ENCODE measurements around the gene AFG1L.
"Not testable (repeated sequence)": the region's sequence is repeated elsewhere in the genome, so short reads cannot be mapped to it uniquely, and the experiment has no call there.

Gene AFG1L

DNA sequence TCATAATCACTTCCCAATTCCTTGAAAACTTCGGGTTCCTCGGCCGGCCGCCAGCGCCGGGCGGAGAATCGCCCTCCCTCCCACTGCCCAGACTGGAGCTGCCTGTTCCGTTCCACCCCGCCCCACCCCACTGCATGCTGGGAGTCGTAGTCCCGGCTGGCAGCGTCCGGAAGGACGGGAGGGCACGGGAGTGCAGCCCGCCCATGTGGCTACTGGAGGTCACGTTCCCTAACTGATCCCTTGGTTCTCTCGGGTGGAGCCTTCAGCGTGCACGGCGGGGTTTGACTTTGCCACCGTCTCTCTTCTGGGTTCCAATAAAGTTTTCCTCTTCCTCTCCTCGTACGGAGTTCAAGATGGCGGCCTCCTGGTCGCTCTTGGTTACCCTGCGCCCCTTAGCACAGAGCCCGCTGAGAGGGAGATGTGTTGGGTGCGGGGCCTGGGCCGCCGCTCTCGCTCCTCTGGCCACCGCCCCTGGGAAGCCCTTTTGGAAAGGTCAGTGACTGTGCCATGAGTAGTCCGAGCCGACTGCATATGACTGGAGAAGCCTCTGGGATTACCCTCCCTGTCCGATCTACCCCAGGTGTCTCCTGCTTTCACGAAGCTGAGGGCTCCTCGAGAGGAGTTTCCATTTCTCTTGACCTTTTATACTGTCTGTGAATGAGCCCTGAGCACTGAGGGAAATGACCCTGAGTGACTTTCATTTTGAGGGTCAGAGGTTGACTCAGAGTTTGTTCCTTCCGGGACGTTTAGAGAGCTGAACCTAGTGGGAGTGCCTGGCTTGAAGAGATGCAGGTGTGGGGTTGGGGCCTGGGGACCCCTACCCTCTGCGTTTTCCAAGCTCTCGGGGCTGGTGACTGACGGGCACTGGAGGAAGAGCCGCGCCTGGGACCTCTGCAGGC, at the start of gene AFG1L:
Gene AFG1L, plus strand, starts transcription at position 328 of the 899 bp plus-strand sequence. Its CDS starts 26 bp downstream, at position 354.
- DNase-seq, result peak; percentile 69 to 76 (median 74)

DNA sequence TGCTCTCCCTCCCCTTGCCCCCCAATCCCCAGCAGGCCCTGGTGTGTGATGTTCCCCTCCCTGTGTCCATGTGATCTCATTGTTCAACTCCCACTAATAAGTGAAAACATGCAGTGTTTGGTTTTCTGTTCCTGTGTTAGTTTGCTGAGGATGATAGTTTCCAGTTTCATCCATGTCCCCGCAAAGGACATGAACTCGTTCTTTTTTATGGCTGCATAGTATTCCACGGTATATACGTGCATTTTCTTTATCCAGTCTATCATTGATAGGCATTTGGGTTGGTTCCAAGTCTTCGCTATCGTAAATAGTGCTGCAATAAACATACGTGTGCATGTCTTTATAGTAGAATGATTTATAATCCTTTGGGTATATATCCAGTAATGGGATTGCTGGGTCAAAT, 49.8 kb upstream of the AFG1L start:
- DNase-seq, result not testable (repeated sequence)

DNA sequence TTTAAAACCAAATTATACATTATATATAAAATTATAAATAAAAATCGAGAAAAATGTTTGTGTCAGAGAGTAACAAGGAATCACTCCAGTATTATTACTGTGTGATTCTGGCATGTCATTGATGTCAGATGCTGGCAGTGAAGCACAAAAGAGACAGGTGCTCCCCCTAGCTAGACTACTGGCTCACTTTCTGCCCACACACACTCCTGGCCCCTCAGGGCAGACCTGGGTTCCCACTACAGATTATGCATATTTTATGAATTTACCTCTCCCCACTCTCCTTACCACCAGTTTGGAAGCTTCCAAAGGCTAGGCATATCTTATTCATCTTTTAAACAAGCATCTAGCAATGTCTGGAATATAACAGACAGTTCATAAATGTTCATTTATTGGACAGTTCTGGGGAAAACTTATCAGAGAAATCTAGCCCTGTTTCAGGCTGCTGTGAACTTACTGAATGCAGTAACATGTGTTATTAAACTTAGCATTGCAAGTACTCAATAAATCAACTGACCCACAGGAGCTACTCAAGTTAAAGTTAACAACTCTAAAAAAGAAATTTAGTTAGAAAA, 46.8 kb upstream of the AFG1L start:
- DNase-seq, result no peak

DNA sequence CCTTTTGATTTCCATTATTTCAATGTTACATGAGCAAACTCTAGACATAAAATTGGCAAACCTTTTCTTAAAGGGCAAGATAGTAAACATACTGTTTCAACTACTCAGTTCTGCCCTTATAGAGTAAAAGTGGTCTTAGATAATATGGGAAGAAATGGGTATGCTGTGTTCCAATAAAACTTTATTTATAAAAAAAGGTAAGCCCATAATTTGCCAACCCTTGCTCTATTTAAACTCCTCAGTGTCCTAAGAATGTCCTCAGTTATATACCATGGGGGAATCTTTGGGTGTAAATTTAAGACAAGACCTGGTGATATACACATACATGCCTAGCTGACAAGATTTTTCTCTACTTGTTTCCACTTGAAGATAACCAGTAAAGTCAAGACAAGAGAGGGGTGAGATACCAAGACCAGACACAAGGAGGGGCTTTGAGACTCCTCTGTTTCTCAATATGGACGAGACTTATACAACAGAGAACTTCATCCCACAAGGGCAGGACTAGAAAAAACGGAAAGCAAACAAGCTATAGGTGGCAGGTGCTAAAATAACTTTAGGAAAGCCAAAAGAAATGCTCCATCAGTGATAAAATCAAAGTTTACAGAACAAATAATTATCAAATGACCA, 44.5 kb upstream of the AFG1L start:
- no peak for DNase-seq

DNA sequence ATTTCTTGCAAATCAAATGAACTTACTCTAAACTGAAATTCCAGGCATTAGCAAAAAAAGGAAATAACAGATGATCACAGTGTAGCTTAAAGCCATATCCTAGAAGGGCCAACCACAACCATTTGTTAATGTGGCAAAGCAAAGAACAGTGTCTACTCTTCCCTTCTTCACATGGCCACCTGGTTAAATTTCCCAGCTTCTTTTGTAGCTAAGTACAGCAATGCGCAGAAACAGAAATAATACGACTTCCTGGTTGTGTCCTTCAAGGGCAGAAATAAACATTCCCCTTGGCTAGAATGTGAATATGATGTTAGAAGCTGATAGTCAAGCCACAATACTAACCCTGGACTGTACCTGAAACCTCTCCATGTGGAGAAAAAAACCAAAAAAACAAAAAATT, 43.6 kb upstream of the AFG1L start:
- no peak for DNase-seq

DNA sequence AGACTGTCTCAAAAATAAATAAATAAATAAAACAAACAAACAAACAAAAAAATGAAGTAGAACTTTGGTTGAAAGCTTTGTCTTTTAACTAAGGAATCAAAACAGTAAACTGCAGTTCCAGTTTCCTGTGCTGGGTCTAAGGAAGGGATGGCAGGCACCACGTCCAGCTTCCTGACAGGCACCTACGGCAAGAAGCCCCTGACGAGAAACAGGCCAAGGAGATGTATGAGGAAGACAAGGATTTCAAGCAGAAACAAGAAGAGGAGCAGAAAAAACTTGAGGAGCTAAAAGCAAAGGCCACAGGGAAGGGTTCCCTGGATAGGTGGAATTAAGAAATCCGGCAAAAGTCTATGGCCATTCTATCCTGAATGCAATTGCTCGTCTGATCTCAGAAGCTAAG, 42.8 kb upstream of the AFG1L start:
- DNase-seq, result no peak

DNA sequence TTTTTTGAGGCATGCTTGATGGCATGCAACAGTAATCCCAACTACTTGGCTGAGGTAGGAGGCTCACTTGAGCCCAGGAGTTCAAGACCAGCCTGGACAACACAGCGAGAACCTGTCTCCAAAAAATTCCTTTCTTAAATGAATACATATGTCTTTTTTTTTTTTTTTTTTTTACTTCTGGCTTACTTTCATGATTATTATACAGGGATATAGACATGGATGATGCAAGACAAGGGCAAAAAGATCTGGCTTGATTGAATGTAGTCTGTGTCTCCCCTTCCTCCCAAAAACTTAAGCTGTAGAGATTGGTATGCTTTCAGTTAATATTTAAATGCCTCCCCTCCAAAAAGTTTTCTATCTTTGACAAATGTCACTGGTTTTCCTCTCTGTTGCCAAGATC, 41.6 kb upstream of the AFG1L start:
- no peak for DNase-seq

DNA sequence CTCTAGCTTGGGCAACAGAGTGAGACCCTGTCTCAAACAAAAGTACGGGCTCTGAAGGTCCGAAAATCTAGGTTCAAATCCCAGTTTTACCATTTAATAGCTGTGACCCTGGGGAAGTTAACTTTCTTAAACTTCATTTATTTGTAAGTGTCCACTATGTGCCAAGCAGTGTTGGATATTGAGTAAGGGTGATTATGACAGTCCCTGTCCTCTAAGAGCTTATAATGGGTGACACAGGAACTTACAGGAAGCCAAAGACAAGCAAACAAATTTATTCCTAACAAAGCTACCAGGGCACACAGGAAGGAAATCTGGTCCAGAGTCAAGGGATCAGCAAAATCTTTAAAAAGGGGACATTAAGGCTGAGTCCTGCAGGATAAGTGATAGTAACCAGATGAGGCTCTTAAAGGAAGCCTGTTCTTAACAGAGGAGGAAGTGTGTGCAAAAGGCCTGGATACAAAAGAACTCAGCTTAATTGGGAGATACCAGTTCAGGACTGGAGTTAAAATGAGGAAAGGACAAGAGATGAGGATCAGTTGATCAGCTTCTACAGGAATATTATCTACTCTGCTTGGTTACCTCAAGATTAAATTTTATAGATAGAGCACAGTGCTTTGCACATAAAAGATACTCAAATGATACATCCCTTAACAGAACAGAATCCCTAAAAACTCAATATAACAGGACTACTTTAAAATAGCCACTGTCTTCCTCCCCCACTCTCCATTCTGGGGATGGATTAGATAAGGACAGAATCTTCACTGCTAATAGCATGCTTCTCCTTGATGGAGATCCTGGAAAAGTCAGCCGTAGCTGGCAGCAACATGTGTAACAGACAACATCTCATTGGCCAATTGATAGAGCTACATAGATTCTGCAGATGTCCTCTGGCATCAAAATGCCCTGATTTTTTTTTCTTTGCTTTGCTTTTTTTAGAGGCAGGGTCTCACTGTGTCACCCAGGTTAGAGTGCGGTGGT, 40.1 kb upstream of the AFG1L start:
- DNase-seq, result no peak

DNA sequence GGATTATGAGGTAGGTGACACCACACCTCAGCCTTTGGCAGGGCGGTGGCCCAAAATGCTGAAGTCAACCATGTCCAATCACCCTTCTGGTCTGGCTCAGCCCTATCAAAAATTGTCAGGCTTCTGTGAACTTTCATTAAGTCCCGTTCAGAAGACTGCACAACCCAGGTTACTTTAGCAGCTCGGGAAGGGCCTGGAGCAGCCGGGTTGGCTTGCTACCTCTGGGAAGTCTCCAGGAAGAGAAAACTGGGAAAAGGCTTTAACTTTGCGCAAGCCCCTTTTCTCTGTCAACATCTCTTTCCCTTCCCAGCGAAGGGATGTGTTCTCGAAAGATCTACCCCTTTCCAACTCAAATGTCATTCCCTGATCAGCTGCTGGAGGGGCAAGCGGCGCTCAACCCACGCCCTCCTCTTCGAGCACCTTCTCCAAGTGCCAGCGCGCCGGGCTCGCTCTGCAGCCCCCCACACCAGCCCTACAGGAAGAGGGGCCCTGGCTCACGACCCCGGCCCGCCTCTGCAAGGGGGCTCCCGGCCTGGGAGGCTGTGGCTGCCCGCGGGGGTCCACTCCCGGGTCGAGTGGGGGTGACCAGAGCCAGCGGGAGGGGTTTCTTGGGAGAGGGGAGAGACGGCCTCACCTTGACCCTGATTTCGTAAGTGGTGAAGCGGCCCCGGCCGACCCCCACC, 34.6 kb upstream of the AFG1L start:
- peak in 1 of 4 experiments; percentile 33 for DNase-seq

DNA sequence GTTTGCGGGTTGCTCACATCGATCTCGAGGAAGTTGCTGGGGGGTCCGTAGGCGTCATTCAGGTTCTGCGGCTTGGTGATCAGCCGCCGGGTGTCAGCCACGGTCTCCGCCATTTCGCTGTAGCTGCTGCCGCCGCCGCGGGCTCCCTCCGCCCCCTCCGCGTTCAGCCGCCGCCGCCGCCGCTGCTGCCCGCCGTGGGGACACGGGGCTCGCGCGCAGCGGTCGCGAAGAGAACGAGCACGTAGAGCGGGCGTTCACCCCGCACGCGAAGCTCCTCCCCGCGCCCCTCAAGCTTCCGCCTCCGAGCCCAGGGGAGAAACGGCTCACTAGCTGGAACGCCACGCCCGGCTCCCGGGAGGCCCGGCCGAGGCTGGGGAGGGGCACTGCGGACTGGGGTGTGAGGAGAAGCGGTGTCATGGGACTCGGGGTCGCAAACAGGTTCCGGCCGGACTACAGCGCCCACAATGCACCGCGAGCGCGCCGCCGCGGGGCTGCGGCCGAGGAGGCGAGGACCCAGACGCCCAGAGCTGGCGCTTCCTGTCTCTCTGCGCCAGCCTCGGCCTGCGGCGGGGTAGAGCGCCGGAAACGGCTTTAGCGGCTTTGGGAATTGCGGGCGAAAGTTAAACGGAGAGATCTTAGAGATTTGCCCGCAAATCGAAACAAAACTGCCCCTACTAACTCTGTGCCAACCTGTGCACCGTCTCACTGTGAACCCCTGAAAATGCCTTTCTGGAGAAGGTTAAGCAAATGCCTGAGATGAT, 33.9 kb upstream of the AFG1L start, which contains the start of gene SNX3:
Gene SNX3, minus strand, starts transcription at position 232 of the 761 bp plus-strand sequence. Its CDS starts 119 bp downstream, at position 113.
- DNase-seq, result peak; percentile 73 to 80 (median 76)

DNA sequence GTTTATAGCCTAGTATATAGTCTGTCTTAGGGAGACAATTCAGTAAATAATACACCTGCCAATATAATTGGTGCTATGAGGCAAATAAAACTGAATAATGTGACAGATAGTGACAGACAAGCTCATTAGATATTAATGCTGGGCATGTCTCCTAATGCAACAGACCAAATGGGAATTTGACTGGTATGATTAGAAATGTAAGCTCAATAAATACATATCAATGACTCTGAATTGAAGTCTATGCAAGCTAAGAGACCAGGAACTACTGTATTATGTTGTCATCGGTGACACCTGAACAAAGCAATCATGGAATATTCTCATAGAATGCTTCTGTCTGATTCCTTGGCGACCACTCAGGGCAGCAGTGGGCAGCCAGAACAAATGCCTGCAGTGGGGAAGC, 31.5 kb upstream of the AFG1L start:
- no peak for DNase-seq

DNA sequence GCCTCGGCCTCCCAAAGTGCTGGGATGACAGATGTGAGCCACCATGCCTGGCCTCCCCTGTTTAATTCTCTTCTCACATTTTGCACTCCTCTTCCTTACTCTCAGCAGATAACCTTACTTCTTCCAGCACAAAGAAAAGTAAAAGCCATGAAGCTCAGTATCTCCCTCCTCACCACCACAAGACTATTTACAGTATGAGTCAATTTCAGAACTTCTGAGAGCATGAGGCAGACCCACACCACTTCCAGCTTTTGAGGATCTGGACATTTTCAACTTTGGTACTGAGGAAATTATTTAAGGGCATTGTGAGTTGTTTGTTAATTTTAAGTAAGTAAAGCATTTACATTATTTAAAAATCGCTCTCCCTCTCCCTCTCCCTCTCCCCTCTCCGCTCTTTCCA, 26.0 kb upstream of the AFG1L start:
- DNase-seq, result no peak

DNA sequence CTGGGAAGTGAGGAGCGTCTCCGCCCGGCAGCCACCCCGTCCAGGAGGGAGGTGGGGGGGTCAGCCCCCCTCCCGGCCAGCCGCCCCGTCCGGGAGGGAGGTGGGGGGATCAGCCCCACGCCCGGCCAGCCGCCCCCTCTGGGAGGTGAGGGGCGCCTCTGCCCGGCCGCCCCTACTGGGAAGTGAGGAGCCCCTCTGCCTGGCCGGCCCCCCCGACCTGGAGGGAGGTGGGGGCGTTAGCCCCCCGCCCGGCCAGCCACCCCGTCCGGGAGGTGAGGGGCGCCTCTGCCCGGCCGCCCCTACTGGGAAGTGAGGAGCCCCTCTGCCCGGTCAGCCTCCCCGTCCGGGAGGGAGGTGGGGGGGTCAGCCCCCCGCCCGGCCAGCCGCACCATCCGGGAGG, 24.9 kb upstream of the AFG1L start:
- DNase-seq, result not testable (repeated sequence)

DNA sequence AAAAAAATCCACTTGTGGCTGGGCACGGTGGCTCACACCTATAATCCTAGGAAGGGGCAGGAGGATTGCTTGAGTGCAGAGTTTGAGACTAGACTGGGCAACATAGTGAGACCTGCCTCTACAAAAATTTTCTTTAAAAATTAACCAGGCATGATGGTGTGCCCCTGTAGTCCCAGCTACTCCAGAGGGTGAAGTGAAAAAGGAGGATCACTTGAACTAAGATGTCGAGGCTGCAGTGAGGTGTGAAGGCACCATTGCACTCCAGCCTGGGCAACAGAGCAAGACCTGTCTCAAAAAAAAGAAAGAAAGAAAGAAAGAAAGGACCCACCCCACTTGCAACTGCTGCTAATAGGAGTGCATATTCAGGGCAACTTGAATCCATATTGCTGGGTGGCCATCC, 20.3 kb upstream of the AFG1L start:
- no peak for DNase-seq

DNA sequence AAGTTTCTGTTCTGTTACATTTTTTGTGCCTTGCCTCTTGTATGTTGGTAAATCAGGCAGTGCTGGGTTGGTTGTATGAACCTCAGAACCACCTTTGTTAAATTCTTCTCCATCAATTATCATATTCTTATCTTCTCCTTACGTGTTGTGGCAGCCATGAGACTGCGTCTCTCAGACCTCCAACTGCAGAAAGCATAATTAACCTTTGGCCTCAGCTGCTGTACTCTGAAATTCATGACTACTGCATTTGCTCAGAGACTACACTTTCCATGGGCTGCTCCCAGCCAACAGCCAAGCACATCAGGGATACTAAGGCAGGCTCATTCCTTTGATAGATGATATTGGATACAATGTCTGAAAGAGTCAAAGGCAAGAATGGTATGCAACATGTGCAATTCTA, 18.9 kb upstream of the AFG1L start:
- DNase-seq, result no peak

DNA sequence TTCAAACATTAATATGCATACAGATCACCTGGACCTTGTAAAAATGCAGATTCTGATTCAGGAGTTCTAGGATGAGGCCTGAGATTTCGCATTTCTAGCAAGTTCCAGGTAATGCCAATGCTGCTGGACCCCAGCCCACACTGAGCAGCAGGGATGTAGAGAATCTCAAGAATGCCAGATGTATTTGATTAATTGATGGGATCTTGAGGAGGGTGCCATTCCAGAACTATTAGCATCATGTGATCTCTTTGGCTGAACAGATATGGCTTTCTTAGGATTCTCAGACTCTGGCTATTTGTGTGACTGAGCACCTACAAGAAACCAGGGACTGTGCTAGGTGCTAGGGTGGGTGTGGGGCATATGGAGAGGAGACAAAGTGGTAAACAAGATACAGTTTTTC, 17.6 kb upstream of the AFG1L start:
- no peak for DNase-seq

DNA sequence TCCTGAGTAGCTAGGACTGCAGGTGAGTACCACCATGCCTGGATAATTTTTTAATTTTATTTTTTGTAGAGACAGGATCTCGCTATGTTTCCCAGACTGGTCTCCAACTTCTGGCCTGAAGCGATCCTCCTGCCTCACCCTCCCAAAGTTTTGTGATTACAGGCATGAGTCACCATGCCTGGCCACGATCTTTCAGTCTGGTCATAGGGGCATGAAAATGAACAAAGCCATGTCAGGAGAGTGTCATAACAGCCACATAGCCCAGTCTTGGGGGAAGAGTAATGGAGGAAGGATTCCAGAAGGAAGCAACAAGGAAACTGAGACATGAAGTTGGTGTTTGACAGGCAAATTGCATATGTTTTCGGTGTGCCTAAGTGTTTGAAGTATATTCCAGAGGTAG, 17.0 kb upstream of the AFG1L start:
- DNase-seq, result no peak

DNA sequence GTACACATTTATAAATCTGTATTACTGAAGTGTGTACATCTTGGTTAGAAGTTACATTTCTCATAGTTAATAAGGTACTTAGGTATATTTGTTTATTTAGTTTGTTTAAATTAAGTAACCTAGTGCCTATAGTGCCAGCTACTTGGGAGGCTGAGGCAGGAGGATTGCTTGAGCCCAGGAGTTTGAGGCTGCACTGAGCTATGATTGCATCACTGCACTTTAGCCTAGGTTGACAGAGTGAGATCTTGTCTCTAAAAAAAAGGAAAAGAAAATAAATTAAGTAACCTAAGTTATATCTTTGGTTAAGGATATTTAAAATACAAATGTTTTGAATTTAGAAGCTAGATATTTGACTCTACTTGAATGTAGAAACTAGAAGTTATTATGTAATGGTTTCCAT, 9.5 kb upstream of the AFG1L start:
- DNase-seq, result no peak

DNA sequence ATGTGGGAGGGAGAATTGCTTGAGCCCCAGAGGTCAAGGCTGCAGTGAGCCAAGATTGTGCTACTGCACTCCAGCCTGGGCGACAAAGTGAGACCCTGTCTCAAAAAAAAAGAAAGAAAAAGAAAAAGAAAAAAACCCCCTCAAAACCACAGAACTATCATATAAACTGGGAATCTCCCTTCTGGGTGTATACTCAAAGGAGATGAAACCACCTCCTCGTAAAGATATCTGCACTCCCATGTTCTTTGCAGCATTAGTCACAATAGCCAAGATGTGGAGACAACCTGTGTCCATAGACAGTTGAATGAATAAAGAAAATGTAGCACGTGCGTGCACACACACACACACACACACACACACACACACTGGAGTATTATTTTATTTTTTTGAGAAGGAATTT, 8.5 kb upstream of the AFG1L start:
- no peak for DNase-seq

DNA sequence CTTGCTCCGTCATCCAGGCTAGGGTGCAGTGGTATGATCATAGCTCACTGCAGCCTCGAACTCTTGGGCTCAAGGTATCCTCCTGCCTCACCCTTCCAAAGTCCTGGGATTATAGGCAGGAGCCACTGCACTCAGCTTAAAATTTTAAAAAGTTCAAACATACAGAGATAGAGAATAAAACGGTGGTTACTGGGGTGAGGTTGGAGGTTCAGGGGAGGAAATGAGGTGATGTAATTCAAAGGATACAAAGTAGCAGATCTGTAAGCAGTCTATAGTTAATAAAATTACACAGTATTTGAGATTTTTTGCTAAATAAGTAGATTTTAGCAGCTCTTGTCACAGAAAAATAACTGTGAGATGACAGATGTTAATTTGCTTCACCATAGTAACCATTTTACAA, 7.5 kb upstream of the AFG1L start:
- no peak for DNase-seq

DNA sequence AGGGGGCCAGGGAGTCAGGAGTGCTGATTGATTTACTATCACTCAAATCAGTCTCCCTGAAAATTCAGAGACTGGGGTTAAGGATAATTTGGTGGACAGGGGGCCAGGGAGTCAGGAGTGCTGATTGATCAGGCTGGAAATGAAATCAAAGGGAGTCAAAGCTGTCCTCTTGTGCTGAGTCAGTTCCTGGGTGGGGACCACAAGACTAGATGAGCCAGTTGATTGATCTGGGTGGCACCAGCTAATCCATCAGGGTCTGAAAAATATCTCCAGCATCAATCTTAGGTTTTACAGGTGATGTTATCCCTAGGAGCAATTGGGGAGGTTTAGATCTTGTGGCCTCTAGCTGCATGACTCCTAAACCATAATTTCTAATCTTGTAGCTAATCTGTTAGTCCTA, 6.1 kb upstream of the AFG1L start:
- no peak for DNase-seq

All from activated CD4-positive, CD25-positive, alpha-beta regulatory T cell (primary cell).